HepG2 (cell line): ENCODE results near the gene RBMXL2. TPM values are rescaled to one million over a fixed set of nuclear protein-coding genes. Genes with fewer than 3 reads are reported as not detected.

Experiments
- ATAC-seq: fragments of 200-7000 bp; cut with Tn5 transposase; 3 replicates; pipeline ENCODE4 v1.9.1; 2020; ENCODE audit warnings: mild to moderate bottlenecking, moderate library complexity
- BruUV-seq: library from RNA; stranded (reverse); fragments of 400-500 nt; replicated peaks from 2 replicates; lab custom pipeline; 2021; lab: Mats Ljungman, UMichigan
- CTCF ChIA-PET: fragments of 300-600 bp; formaldehyde crosslinking; extraction: SDS; loops from one replicate; lab custom pipeline; 2021; ENCODE audit warnings: low total read pairs, inconsistent platforms, low intra/inter-chr PET ratio; lab: Yijun Ruan, JAX
- POLR2A ChIA-PET: fragments of 350-600 bp; sonication (Branson Sonifier 250); formaldehyde crosslinking; loops from one replicate; lab custom pipeline; 2020; ENCODE audit warnings: antibody characterized with exemption, inconsistent platforms; lab: Yijun Ruan, JAX
- DNase-seq: peaks from one replicate; pipeline ENCODE4 v3.0.0-alpha.2; 2015; ENCODE audit warnings: low spot score
- FAIRE-seq: peaks from 3 replicates; lab custom pipeline; 2011; peaks lifted over from hg19 to GRCh38; lab: Jason Lieb, UNC
- H2AFZ ChIP-seq: one replicate; pipeline ENCODE4 v1.6.1; 2011; ENCODE audit warnings: low read length, inconsistent platforms
- H3K27ac ChIP-seq: fragments of 300-600 bp; 3 replicates; pipeline ENCODE4 v1.8.0; 2011; ENCODE audit warnings: mixed run types, mild to moderate bottlenecking, mixed read lengths, low read length, inconsistent platforms; ENCODE audit not compliant: insufficient read depth; ENCODE audit errors: extremely low read length
- H3K27me3 ChIP-seq, 2 experiments: fragments of 200-600 bp in 1 of 2; 2 replicates in 1 of 2; 3 replicates in 1 of 2; pipeline versions ENCODE4 v1.6.0 to v1.8.0; 2011; ENCODE audit warnings: low read length in 2 of 2, mild to moderate bottlenecking in 2 of 2, moderate library complexity in 2 of 2, inconsistent platforms in 1 of 2; ENCODE audit not compliant: insufficient read depth in 2 of 2, control insufficient read depth in 1 of 2
- H3K36me3 ChIP-seq, 2 experiments: fragments of 200-600 bp in 1 of 2; replicated peaks in 1 of 2; 2 replicates in 1 of 2; 3 replicates in 1 of 2; pipeline versions ENCODE4 v1.5.1 to v1.8.0; 2011; ENCODE audit warnings: low read length in 2 of 2, inconsistent platforms in 1 of 2; ENCODE audit not compliant: insufficient read depth in 2 of 2, control insufficient read depth in 1 of 2
- H3K4me1 ChIP-seq: 2 replicates; pipeline ENCODE4 v1.5.1; 2012; ENCODE audit warnings: low read length, inconsistent platforms; ENCODE audit not compliant: insufficient read depth
- H3K4me2 ChIP-seq: 2 replicates; pipeline ENCODE4 v1.6.0; 2011; ENCODE audit warnings: low read depth, low read length, inconsistent platforms
- H3K4me3 ChIP-seq, 3 experiments: fragments of 200-600 bp in 1 of 3; sonication (generic), shearing (Covaris generic) in 1 of 3; replicated peaks in 1 of 3; 2 replicates each; pipeline ENCODE4 v1.5.1; 2011 to 2016; ENCODE audit warnings: low read length in 3 of 3, inconsistent platforms in 2 of 3, low read depth in 2 of 3, mild to moderate bottlenecking in 2 of 3, control low read depth in 1 of 3, mixed read lengths in 1 of 3; ENCODE audit not compliant: insufficient read depth in 1 of 3
- H3K79me2 ChIP-seq: one replicate; pipeline ENCODE4 v1.6.1; 2011; ENCODE audit warnings: low read length, inconsistent platforms; ENCODE audit not compliant: insufficient read depth
- H3K9ac ChIP-seq: 2 replicates; pipeline ENCODE4 v1.6.0; 2011; ENCODE audit warnings: mild to moderate bottlenecking, low read depth, low read length, inconsistent platforms; ENCODE audit not compliant: insufficient read depth
- H3K9me3 ChIP-seq: 2 replicates; pipeline ENCODE4 v1.5.1; 2012; ENCODE audit warnings: mild to moderate bottlenecking, low read length
- H4K20me1 ChIP-seq: 2 replicates; pipeline ENCODE4 v1.6.0; 2011; ENCODE audit warnings: inconsistent platforms, mild to moderate bottlenecking, low read length, moderate library complexity; ENCODE audit not compliant: insufficient read depth
- AGO2 ChIP-seq: fragments of 200-400 bp; formaldehyde crosslinking; optimal IDR thresholded peaks from 2 replicates; pipeline ENCODE3; 2017; ENCODE audit warnings: mild to moderate bottlenecking, low read depth, low read length, moderate library complexity
- BCL3 ChIP-seq: sonication (generic); formaldehyde crosslinking; IDR thresholded peaks from 2 replicates; pipeline ENCODE4 v1.5.1; 2020; ENCODE audit warnings: mild to moderate bottlenecking, missing genetic modification reagents, moderate library complexity
- CHD2 ChIP-seq: IDR thresholded peaks from 2 replicates; pipeline ENCODE4 v1.6.1; 2011; ENCODE audit warnings: low read depth, low read length, improper control_type of control experiment
- EED ChIP-seq: sonication (generic); formaldehyde crosslinking; IDR thresholded peaks from 2 replicates; pipeline ENCODE4 v1.5.0; 2020; ENCODE audit warnings: mild to moderate bottlenecking, missing genetic modification reagents
- FUBP1 ChIP-seq: sonication (generic); formaldehyde crosslinking; IDR thresholded peaks from 2 replicates; pipeline ENCODE4 v1.5.1; 2020; ENCODE audit warnings: missing genetic modification reagents, mild to moderate bottlenecking, borderline replicate concordance
- GLMP ChIP-seq: sonication (generic); formaldehyde crosslinking; IDR thresholded peaks from 2 replicates; pipeline ENCODE4 v1.9.0; 2021; ENCODE audit warnings: missing genetic modification reagents, mild to moderate bottlenecking, borderline replicate concordance
- JARID2 ChIP-seq: sonication (generic); formaldehyde crosslinking; IDR thresholded peaks from 2 replicates; pipeline ENCODE4 v1.8.1; 2023; ENCODE audit warnings: missing genetic modification reagents, inconsistent platforms; ENCODE audit not compliant: insufficient replicate concordance
- NCOA1 ChIP-seq: sonication (generic); formaldehyde crosslinking; IDR thresholded peaks from 2 replicates; pipeline ENCODE4 v1.9.0; 2021; ENCODE audit warnings: missing genetic modification reagents
- PCBP1 ChIP-seq: fragments of 200-400 bp; formaldehyde crosslinking; IDR thresholded peaks from 2 replicates; pipeline ENCODE4 v1.6.1; 2017; ENCODE audit warnings: mild to moderate bottlenecking, low read depth, low read length, borderline replicate concordance
- POLR2A ChIP-seq, 2 experiments: IDR thresholded peaks; 2 replicates each; pipeline ENCODE4 v1.6.1; 2011; ENCODE audit warnings: low read depth in 2 of 2, low read length in 2 of 2, mild to moderate bottlenecking in 1 of 2, moderate library complexity in 1 of 2; ENCODE audit not compliant: insufficient read depth in 1 of 2
- ZNF124 ChIP-seq: sonication (generic); formaldehyde crosslinking; IDR thresholded peaks from 2 replicates; pipeline ENCODE4 v1.4.0; 2020; ENCODE audit warnings: missing genetic modification reagents
- ZNF280D ChIP-seq: sonication (generic); formaldehyde crosslinking; IDR thresholded peaks from 2 replicates; pipeline ENCODE4 v1.5.1; 2020; ENCODE audit warnings: mild to moderate bottlenecking, missing genetic modification reagents
- ZNF597 ChIP-seq: sonication (generic); formaldehyde crosslinking; IDR thresholded peaks from 2 replicates; pipeline ENCODE4 v1.5.0; 2020; ENCODE audit warnings: missing genetic modification reagents
- ZSCAN31 ChIP-seq: sonication (generic); formaldehyde crosslinking; IDR thresholded peaks from 2 replicates; pipeline ENCODE4 v1.5.0; 2020; ENCODE audit warnings: low read depth, mild to moderate bottlenecking, missing genetic modification reagents
- WGBS: methylation state at CpG from one replicate; pipeline ENCODE4 v1.1.6; 2017; ENCODE audit warnings: low lambda C conversion rate; 5-methylcytosine and 5-hydroxymethylcytosine counted together
- in situ Hi-C: cut with HindIII; loops from 2 replicates; pipeline ENCODE4 v1.10.0; 2017; ENCODE audit warnings: low pct_unique_long_range_greater_than_20kb; ENCODE audit not compliant: extremely low pct_ligation_motif_present
- intact Hi-C: fragments of 100-400 bp; cut with micrococcal nuclease; formaldehyde crosslinking; loops from one replicate; pipeline ENCODE4 v1.10.0; 2022; ENCODE audit not compliant: unreplicated experiment
- polyA plus RNA-seq, 8 experiments: library from polyadenylated mRNA; depleted of rRNA in 3 of 8; stranded (reverse) in 7 of 8; unstranded in 1 of 8; fragments of >200 nt; fragmentation: Illumina TruSeq in 4 of 8; extraction: Trizol in 4 of 8; gene quantifications; 2 replicates each; pipeline versions ENCODE4 v1.2.1 to v1.2.3, GENCODE V29; 2011 to 2016; ENCODE audit warnings: low read depth in 4 of 8, missing spikeins in 1 of 8, mixed read lengths in 1 of 8; ENCODE audit not compliant: insufficient read depth in 1 of 8
- total RNA-seq, 5 experiments: library from RNA; depleted of rRNA; stranded (reverse); fragments of >200 nt; fragmentation: Illumina TruSeq; extraction: Trizol; gene quantifications; 2 replicates each; pipeline ENCODE4 v1.2.3, GENCODE V29; 2016; ENCODE audit warnings: low read depth in 1 of 5

RBMXL2 gene
- total and polyA plus RNA-seq, 2 of the 13 experiments (the other 11 are each of a cell fraction or from before 2014, with no cell fraction given), result not detected

GRCh38 chr11:7079545-7080135 is 9.2 kb upstream of the RBMXL2 start:
- FAIRE-seq (no peak), ATAC-seq (no peak), DNase-seq (no peak)
- no TSS peak for BruUV-seq
- intact Hi-C loops, result no loop called here
- Histone ChIP-seq H3K4me1 (no peaks in the 10 kb centered on the region), H2AFZ (no peak overlapping the region), H3K4me2 (no peak overlapping the region), H3K79me2 (no peaks in the 10 kb centered on the region), H3K27ac (no peak overlapping the region), H3K9me3 (no peaks in the 10 kb centered on the region), H3K4me3 (no peak overlapping the region), H3K9ac (no peak overlapping the region), H3K36me3 (no peaks in the 10 kb centered on the region), H4K20me1 (no peaks in the 10 kb centered on the region), H3K27me3 (no peaks in the 10 kb centered on the region)
- ChIA-PET POLR2A (no interaction called here), CTCF (no interaction called here)
- 18% methylated on average over 7 of the region's 7 CpGs for WGBS
- in situ Hi-C loops, result no loop called here
- TF ChIP-seq ZNF280D (no peak), ZNF124 (CRISPR knock-in tag) (no peak), EED (CRISPR knock-in tag) (no peak), ZNF597 (no peak), FUBP1 (CRISPR knock-in tag) (no peak), BCL3 (CRISPR knock-in tag) (no peak), GLMP (CRISPR knock-in tag) (no peak), NCOA1 (CRISPR knock-in tag) (no peak), PCBP1 (no peak), JARID2 (CRISPR knock-in tag) (no peak), AGO2 (no peak), POLR2A (IDR thresholded peaks at IDR 0.05; ENCODE audit: insufficient read depth in 1 of 2, low read depth in 2 of 2, low read length in 2 of 2) (no peak), CHD2 (no peak), ZSCAN31 (no peak)
